22Rv1 (cell line): ENCODE measurements around the gene CPLX3.

Experiments used
- H3K27ac ChIP-seq: fragments of 450-650 bp; 2 replicates; pipeline ENCODE4 v1.5.1; 2017
- ZFX ChIP-seq: fragments of 450-650 bp; IDR thresholded peaks from 2 replicates; pipeline ENCODE4 v1.6.1; 2017; ENCODE audit warnings: antibody characterized with exemption, borderline replicate concordance
- TF ChIP-seq, protein P1 (sequence below): fragments of 450-650 bp; IDR thresholded peaks from 2 replicates; pipeline ENCODE4 v1.5.1; 2017; ENCODE audit warnings: mild to moderate bottlenecking

CPLX3 gene

DNA sequence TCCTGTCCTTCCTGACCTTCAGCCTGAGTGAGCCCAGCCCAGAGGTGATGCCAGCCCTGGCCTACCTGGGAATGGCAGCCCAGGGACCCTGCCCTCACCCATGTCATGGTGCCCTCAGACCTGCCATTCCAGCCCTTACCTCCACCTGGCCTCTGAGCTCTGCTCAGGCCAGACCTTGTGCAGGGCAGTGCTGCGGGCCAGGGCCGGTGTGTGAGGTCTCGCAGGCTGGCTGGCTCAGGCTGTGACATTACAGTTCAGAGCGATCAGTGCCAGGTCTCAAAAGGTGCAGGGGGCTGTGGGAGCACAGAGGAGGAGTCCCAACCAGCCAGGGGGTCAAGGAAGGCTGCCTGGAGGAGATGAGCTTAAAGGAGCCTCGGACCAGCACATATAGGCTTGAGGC, 6.4 kb upstream of the CPLX3 start:
- H3K27ac ChIP-seq, result no peak overlapping the region
- TF ChIP-seq, protein P1, sequence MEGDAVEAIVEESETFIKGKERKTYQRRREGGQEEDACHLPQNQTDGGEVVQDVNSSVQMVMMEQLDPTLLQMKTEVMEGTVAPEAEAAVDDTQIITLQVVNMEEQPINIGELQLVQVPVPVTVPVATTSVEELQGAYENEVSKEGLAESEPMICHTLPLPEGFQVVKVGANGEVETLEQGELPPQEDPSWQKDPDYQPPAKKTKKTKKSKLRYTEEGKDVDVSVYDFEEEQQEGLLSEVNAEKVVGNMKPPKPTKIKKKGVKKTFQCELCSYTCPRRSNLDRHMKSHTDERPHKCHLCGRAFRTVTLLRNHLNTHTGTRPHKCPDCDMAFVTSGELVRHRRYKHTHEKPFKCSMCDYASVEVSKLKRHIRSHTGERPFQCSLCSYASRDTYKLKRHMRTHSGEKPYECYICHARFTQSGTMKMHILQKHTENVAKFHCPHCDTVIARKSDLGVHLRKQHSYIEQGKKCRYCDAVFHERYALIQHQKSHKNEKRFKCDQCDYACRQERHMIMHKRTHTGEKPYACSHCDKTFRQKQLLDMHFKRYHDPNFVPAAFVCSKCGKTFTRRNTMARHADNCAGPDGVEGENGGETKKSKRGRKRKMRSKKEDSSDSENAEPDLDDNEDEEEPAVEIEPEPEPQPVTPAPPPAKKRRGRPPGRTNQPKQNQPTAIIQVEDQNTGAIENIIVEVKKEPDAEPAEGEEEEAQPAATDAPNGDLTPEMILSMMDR, result no peak
- no peak for TF ChIP-seq ZFX

DNA sequence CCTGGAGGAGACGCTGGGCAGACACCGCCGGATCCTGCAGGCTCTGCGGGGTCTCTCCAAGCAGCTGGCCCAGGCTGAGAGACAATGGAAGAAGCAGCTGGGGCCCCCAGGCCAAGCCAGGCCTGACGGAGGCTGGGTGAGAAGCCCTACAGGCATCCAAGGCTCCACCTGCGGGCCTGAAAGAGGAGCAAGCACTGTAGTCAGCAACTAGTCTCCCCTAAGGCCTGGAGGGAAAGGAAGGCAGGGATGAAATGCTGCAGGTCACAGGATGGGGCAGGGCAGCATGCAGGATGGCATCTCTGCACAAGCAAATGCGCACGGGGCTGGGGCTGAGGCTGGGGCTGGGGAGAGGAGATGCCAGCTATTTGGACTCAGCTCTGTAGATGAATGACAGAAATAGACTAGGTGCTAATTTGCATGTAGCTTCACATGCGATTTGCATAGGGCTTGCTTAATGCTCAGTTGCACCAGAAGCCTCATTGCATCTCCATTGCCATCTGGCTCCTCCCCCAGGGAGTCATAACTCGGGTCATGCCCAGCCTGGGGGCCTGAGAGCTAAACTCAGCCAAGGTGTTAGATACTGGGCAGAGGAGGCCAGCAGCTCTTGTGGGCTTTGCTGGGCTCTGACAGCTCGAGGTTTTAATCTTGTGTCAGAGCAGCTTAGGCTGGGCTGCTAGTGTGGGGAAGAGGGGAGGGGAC, 5.2 kb upstream of the CPLX3 start:
- no peak overlapping the region for H3K27ac ChIP-seq
- TF ChIP-seq, protein P1, result no peak
- no peak for TF ChIP-seq ZFX

DNA sequence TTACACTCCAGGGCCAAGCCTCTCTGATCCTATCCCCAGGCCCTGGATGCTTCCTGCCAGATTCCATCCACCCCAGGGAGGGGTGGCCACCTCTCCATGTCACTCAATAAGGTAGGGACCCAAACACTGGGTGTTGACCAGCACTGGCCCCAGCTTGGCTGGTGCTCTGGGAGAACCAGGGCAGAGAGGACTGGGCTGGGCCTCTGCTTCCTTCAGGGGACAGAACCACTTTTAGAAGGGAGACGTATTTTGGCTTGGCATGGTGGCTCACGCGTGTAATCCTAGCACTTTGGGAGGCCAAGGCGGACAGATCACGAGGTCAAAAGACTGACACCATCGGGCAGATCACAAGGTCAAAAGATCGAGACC, 4.7 kb upstream of the CPLX3 start:
- no peak for TF ChIP-seq ZFX
- TF ChIP-seq, protein P1, result no peak
- H3K27ac ChIP-seq, result no peak overlapping the region

DNA sequence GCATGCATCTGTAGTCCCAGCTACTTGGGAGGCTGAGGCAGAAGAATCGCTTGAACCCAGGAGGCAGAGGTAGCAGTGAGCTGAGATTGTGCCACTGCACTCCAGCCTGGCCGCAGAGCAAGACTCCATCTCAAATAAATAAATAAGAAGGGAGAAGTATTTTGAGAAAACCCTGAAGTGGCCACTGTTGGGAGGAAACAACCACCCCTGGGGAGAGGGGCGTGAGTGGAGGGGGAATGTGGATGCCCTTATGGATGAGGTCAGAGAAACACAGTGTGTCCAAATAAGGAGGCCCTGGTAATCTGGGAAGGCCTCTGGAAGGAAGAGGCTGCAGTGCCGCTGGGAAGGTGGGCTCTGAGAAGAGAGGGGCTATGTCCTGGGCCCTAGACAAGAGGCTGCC, 4.2 kb upstream of the CPLX3 start:
- no peak overlapping the region for H3K27ac ChIP-seq
- TF ChIP-seq ZFX, result no peak
- TF ChIP-seq, protein P1, result no peak

DNA sequence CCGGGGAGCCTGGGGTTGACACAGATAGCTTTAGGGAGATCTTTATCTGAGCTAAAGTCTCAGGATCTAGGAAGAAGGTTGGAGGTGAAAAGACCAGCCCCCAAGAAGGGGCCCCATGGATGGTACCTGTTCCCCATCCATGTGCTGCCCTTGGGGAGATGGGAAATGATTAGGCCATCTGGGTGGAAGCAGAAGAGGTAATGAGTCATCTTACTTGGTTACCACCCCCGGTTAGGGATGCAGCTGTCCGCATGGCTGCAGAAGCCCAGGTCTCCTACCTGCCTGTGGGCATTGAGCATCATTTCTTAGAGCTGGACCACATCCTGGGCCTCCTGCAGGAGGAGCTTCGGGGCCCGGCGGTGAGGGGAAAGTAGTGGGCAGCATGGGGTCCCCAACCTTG, 3.1 kb upstream of the CPLX3 start:
- TF ChIP-seq ZFX, result no peak
- TF ChIP-seq, protein P1, result no peak
- no peak overlapping the region for H3K27ac ChIP-seq

DNA sequence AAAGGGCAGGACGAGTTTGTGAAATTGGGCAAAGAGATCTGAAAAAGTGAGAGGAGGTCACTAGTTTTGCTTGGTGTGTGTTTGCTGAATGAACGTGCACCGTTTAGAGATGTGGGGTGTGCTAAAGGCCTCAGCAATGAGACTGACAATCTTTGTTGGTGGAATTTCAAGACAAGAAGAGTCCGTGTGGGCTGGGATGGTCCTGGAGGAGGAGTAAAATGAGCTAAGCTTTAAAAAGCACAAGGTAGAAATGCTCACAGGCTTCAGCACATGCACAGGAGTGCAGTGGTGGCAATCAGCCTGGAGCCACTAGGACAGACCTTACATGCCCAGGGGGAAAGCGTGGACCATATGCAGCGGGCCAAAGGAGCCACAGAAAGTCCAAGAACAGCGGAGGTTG, 1.5 kb upstream of the CPLX3 start:
- H3K27ac ChIP-seq, result no peak overlapping the region
- TF ChIP-seq, protein P1, result no peak
- TF ChIP-seq ZFX, result no peak

DNA sequence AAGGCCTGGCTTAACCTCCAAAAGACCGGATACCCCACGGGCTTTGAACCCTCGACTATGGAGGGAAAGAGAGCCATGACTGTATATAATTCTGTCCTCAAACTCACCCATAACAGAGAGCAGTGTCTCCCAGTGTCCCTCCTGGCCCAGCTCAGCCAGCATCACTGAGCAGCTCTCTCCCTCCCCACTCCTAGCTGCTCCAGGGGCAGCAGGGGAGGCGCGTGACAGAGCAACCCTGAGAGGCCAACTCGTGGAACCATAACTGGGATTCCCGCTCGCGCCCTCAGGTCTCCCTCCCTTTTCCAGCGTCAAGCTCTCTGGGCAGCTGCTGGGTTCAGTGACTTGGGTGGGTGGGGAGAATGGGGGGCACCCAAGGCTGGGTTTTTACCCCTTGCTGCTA, 561 bp upstream of the CPLX3 start:
- H3K27ac ChIP-seq, result no peak overlapping the region
- no peak for TF ChIP-seq ZFX
- TF ChIP-seq, protein P1, result no peak
